Heart left ventricle (tissue), 16 donors: ENCODE measurements around the gene STAG1. TPM values are rescaled to one million over a fixed set of nuclear protein-coding genes. Genes with fewer than 3 reads are reported as not detected.
A peak's percentile ranks its signal among the peaks of the same experiment; 100 is the strongest.
"Not testable (repeated sequence)": the region's sequence is repeated elsewhere in the genome, so short reads cannot be mapped to it uniquely, and the experiment has no call there.

ENCODE experiments used
- ATAC-seq, 4 donors: fragments of 200-7000 bp; cut with Tn5 transposase; one replicate each; pipeline ENCODE4 v1.9.1; 2020 to 2022; ENCODE audit warnings: moderate library complexity in 4 of 4, mild to moderate bottlenecking in 3 of 4, moderate number of reproducible peaks in 1 of 4
- DNase-seq, 5 donors: peaks; one replicate each; pipeline ENCODE4 v3.0.0-alpha.2; 2020
- H3K27ac ChIP-seq, 12 donors: fragments of 200-600 bp; sonication (generic) in 4 of 12; one replicate each; pipeline versions ENCODE4 v1.5.0 to v1.8.0; 2016 to 2022; ENCODE audit warnings: mild to moderate bottlenecking in 2 of 12
- H3K27me3 ChIP-seq, 9 donors: fragments of 200-600 bp; sonication (generic) in 2 of 9; one replicate each; pipeline versions ENCODE4 v1.5.1 to v1.8.0; 2016 to 2022; ENCODE audit warnings: mild to moderate bottlenecking in 3 of 9
- H3K36me3 ChIP-seq, 9 donors: fragments of 200-600 bp; sonication (generic) in 2 of 9; one replicate each; pipeline versions ENCODE4 v1.5.0 to v1.8.0; 2018 to 2022; ENCODE audit warnings: mild to moderate bottlenecking in 2 of 9
- H3K4me1 ChIP-seq, 12 donors: fragments of 200-600 bp; sonication (generic) in 4 of 12; one replicate each; pipeline versions ENCODE4 v1.5.0 to v1.8.0; 2016 to 2022; ENCODE audit warnings: mild to moderate bottlenecking in 3 of 12
- H3K4me3 ChIP-seq, 12 donors: fragments of 200-600 bp; sonication (generic) in 4 of 12; one replicate each; pipeline versions ENCODE4 v1.5.0 to v1.8.0; 2017 to 2022; ENCODE audit warnings: mild to moderate bottlenecking in 9 of 12, moderate library complexity in 4 of 12
- H3K9me3 ChIP-seq, 12 donors: fragments of 200-600 bp; sonication (generic) in 4 of 12; one replicate each; pipeline versions ENCODE4 v1.5.0 to v1.8.0; 2016 to 2022; ENCODE audit warnings: mild to moderate bottlenecking in 1 of 12
- CTCF ChIP-seq, 12 donors: fragments of 200-600 bp; sonication (generic) in 4 of 12; IDR thresholded peaks; one replicate each; pipeline versions ENCODE4 v1.5.0 to v1.8.0; 2018 to 2022; ENCODE audit warnings: antibody characterized with exemption in 12 of 12, mild to moderate bottlenecking in 5 of 12
- POLR2A ChIP-seq, 2 donors: fragments of 450-650 bp; IDR thresholded peaks; one replicate each; pipeline ENCODE4 v1.6.1; 2017; ENCODE audit warnings: antibody characterized with exemption in 2 of 2, mild to moderate bottlenecking in 2 of 2, moderate library complexity in 2 of 2
- WGBS, 4 donors: extraction: QIAGEN DNeasy Blood & Tissue Kit in 2 of 4; methylation state at CpG; one replicate each; pipeline versions ENCODE4 v1.1.5 to v1.1.7; 2013 to 2018; 5-methylcytosine and 5-hydroxymethylcytosine counted together
- intact Hi-C, 10 donors: fragments of 100-400 bp; cut with DNase I; formaldehyde crosslinking; loops; one replicate each; pipeline versions ENCODE4 v1.11.1 to v1.14.2; 2022
- long read RNA-seq, 3 donors: library from polyadenylated mRNA; unstranded; transcript quantifications; one replicate each; pipeline ENCODE4 v2.0.0, GENCODE V29; 2020 to 2021
- polyA plus RNA-seq, 2 donors: library from polyadenylated mRNA; stranded (reverse); fragments of 200-250 nt; gene quantifications; one replicate each; pipeline ENCODE4 v1.2.3, GENCODE V29; 2013
- total RNA-seq, 9 donors: library from RNA; depleted of rRNA in 2 of 9; stranded (reverse); fragments of >200 nt in 2 of 9; fragmentation: NEBNext Ultra II Directional in 3 of 9; extraction: Animal tissue kit (Norgen Biotek cat#: 25700) in 3 of 9; gene quantifications; one replicate each; pipeline versions ENCODE4 v1.1.0 to v1.2.4, GENCODE V29; 2016 to 2023
- donor health status: ischemic (EF 13 %, LVEDD 7.1; RV severe dilation, severe dysfunction).
- donor health status: healthy with polysubstance abuse.
- donor health status: DM: no; HTN: yes; CAD: no.
- donor health status: DM: no; HTN: no; CAD: no.
- donor health status: ischemic (EF 25% LVEDD 6.9; RV normal size, moderate dysfunction).
- donor health status: ischemic (EF 25% LVEDD 5.7; RV mildly dilated, moderate dysfunction).
- donor health status: healthy.
- donor health status: DM: yes; HTN: yes; CAD: no.
- donor health status: ischemic (EF 35%, LVEDD 5.7; RV mildly dilated, moderate dysfunction).
- donor health status: nonischemic (EF 11% LVEDD 7.7; RV severe dilation, severe dysfunction).
- donor health status: DM: yes; HTN: yes; CAD: no.
- donor health status: PGD.
- donor health status: ischemic (EF 29% LVEDD 5.4; RV normal size, mild dysfunction).
- donor health status: nonischemic (EF 23%, LVEDD 6.1; RV moderate dilation, normal function).

STAG1 gene
- total RNA-seq (10 to 100 TPM; 15.4 to 23.4 (median 20.2) TPM), polyA plus RNA-seq (10 to 100 TPM in 1 of 2 donors, 1 to 10 TPM in 1; 7.2 to 15.7 TPM)
- long read RNA-seq, donor 1, full-length matches to known transcripts, result 15 of 30 reads
- long read RNA-seq, donor 1, partial matches to known transcripts, result 7 of 30 reads
- long read RNA-seq, donor 1, other reads (novel, unspliced or antisense), result 8 of 30 reads
- long read RNA-seq, donor 2, full-length matches to known transcripts, result 4 of 12 reads
- long read RNA-seq, donor 2, partial matches to known transcripts, result 6 of 12 reads
- long read RNA-seq, donor 2, other reads (novel, unspliced or antisense), result 2 of 12 reads
- long read RNA-seq, donor 3, full-length matches to known transcripts, result 15 of 22 reads
- long read RNA-seq, donor 3, partial matches to known transcripts, result 3 of 22 reads
- long read RNA-seq, donor 3, other reads (novel, unspliced or antisense), result 4 of 22 reads

- ATAC-seq, result no peak
- peak in 11 of 12 donors; percentile 94 to 100 (median 98) for TF ChIP-seq CTCF (IDR thresholded peaks at IDR 0.05)
- no peak for TF ChIP-seq POLR2A (IDR thresholded peaks at IDR 0.05)
- Histone ChIP-seq H3K27ac (peak within 1 kb of the TSS; percentile 93 to 100 (median 98)), H3K27me3 (no peaks in the 10 kb centered on the region), H3K9me3 (no peaks in the 10 kb centered on the region), H3K4me1 (peaks cover 0 to 45% (median 26%) of the 10 kb centered on the region in 12 donors), H3K4me3 (peak within 1 kb of the TSS; percentile 55 to 95 (median 72)), H3K36me3 (no peaks in the 10 kb centered on the region)
- intact Hi-C loops, result loop anchor here (1.0 to 10.0 kb wide), 25 partner anchors 53 to 681 kb away; partner anchors contain the start of genes NCK1 (in 6 of the 10), MSL2 (in 4 of the 10), PCCB (in 3 of the 10) and SLC35G2 (in 1 of the 10)
- DNase-seq, result no peak
- 1% methylated on average over 27 of the region's 27 CpGs; no CpG with 5 or more reads in 2 of the 4 donors for WGBS, 4 donors
Measured at GRCh38 chr3:136752172-136752421, at the start of gene STAG1. TSS of gene STAG1 (minus strand) at chr3:136752378. CDS start at chr3:136630898, 121,480 bp downstream.

DNA sequence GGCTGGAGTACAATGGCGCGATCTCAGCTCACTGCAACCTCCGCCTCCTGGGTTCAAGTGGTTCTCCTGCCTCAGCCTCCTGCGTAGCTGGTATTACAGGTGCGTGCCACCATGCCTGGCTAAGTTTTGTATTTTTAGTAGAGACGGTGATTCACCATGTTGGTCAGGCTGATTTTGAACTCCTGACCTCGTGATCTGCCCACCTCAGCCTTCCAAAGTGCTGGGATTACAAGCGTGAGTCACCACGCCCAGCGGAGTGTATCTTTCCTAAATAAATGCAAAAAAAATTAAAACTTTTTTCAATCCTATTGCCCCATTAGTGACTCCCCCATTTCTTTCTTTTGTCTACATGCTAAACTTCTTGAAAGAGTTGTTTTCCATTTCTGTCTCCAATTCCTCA lies 49.0 kb upstream of the STAG1 start:
- H3K9me3 ChIP-seq, H3K27me3 ChIP-seq, H3K4me3 ChIP-seq, ATAC-seq, H3K27ac ChIP-seq, DNase-seq, H3K36me3 ChIP-seq: not testable (repeated sequence)
- WGBS, 4 donors, result 96 to 99% (median 97%) methylated on average over 10 of the region's 10 CpGs
- peaks cover 0 to 22% (median 17%) of the 10 kb centered on the region in 12 donors for H3K4me1 ChIP-seq
- intact Hi-C loops, result loop anchor here in 2 of 10 donors (5.0 to 10.0 kb wide), 2 partner anchors 44 to 46 kb away; partner anchors contain the start of gene STAG1 (in 1 of the 2)

- 67 to 75% (median 69%) methylated on average over 4 of the region's 4 CpGs for WGBS, 4 donors
- H3K27ac ChIP-seq, result no peak overlapping the region
- peaks cover 0 to under 1% (median 0%) of the 10 kb centered on the region in 12 donors for H3K4me1 ChIP-seq
- H3K4me3 ChIP-seq, result no peak overlapping the region
- intact Hi-C loops, result no loop called here
- ATAC-seq (no peak), DNase-seq (no peak)
- no peaks in the 10 kb centered on the region for H3K9me3 ChIP-seq
- no peaks in the 10 kb centered on the region for H3K36me3 ChIP-seq
- TF ChIP-seq CTCF (IDR thresholded peaks at IDR 0.05) (no peak), POLR2A (IDR thresholded peaks at IDR 0.05) (no peak)
- no peaks in the 10 kb centered on the region for H3K27me3 ChIP-seq
Measured at GRCh38 chr3:136792556-136793330, 40.6 kb upstream of the STAG1 start.

DNA sequence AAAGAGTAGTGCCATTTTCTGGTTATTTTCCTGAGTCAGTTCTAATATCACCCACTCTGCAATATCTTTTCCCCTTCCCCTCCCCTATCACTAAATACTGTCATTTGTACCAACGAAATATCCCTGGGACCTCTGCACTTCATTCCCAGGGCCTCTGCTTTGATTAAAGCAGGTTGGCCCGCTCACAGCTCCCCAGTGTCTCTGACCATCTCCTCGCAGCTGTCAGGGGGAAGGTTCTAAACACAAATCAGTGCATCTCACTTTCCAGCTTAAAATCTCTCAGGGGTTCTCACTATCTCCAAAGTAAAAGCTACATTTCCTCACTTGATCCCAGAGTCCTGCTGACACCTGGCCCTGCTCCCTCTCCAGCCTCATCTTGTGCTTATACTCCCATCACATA lies 38.6 kb upstream of the STAG1 start:
- TF ChIP-seq CTCF (IDR thresholded peaks at IDR 0.05) (no peak), POLR2A (IDR thresholded peaks at IDR 0.05) (no peak)
- H3K27me3 ChIP-seq, result no peaks in the 10 kb centered on the region
- H3K36me3 ChIP-seq, result no peaks in the 10 kb centered on the region
- H3K27ac ChIP-seq, result no peak overlapping the region
- H3K4me1 ChIP-seq, result peaks cover 0 to 20% (median 10%) of the 10 kb centered on the region in 12 donors
- no peak overlapping the region for H3K4me3 ChIP-seq
- intact Hi-C loops, result no loop called here
- ATAC-seq (no peak), DNase-seq (no peak)
- H3K9me3 ChIP-seq, result no peaks in the 10 kb centered on the region
- WGBS, 4 donors, result 69 to 91% (median 78%) methylated on average over 3 of the region's 3 CpGs
